GM12878 (cell line): ENCODE results near the gene DTX1. TPM values are rescaled to one million over a fixed set of nuclear protein-coding genes. Genes with fewer than 3 reads are reported as not detected.

Source experiments
- ATAC-seq: fragments of 200-7000 bp; cut with Tn5 transposase; 3 replicates; pipeline ENCODE4 v1.9.1; 2020; ENCODE audit warnings: mild to moderate bottlenecking, moderate library complexity
- BruUV-seq: library from RNA; stranded (reverse); fragments of 400-500 nt; replicated peaks from 2 replicates; lab custom pipeline; 2021; lab: Mats Ljungman, UMichigan
- CTCF ChIA-PET: fragments of 300-600 bp; sonication (Branson Sonifier 250); formaldehyde crosslinking; extraction: SDS; loops from one replicate; lab custom pipeline; 2021; ENCODE audit warnings: inconsistent platforms; lab: Yijun Ruan, JAX
- POLR2A ChIA-PET: fragments of 350-600 bp; formaldehyde crosslinking; extraction: SDS; loops from one replicate; lab custom pipeline; 2021; ENCODE audit warnings: inconsistent platforms; lab: Charles Lee
- RAD21 ChIA-PET: fragments of 300-600 bp; sonication (Branson Sonifier 250); formaldehyde crosslinking; loops from one replicate; lab custom pipeline; 2023; ENCODE audit warnings: antibody characterized with exemption; ENCODE audit not compliant: unreplicated experiment; lab: Charles Lee
- SMC1A ChIA-PET: fragments of 300-600 bp; sonication (Branson Sonifier 250); formaldehyde crosslinking; loops from one replicate; lab custom pipeline; 2023; ENCODE audit not compliant: unreplicated experiment, uncharacterized antibody; lab: Charles Lee
- DNase-seq: peaks from one replicate; pipeline ENCODE4 v3.0.0-alpha.2; 2011; ENCODE audit warnings: low read depth, low spot score
- FAIRE-seq: peaks from 3 replicates; lab custom pipeline; 2011; peaks lifted over from hg19 to GRCh38; lab: Jason Lieb, UNC
- H2AFZ ChIP-seq: 2 replicates; pipeline ENCODE4 v1.6.0; 2011; ENCODE audit warnings: low read depth, low read length, control low read depth; ENCODE audit not compliant: control insufficient read depth
- H3K27ac ChIP-seq: 2 replicates; pipeline ENCODE4 v1.5.1; 2011; ENCODE audit warnings: control low read depth; ENCODE audit not compliant: control insufficient read depth, insufficient read depth
- H3K27me3 ChIP-seq, 2 experiments: replicated peaks in 1 of 2; 2 replicates each; pipeline versions ENCODE4 v1.6.0 to v1.6.1; 2011; ENCODE audit warnings: low read length in 1 of 2; ENCODE audit not compliant: control insufficient read depth in 2 of 2, insufficient read depth in 2 of 2
- H3K36me3 ChIP-seq, 2 experiments: 2 replicates each; pipeline ENCODE4 v1.5.1; 2011; ENCODE audit warnings: low read length in 1 of 2; ENCODE audit not compliant: control insufficient read depth in 2 of 2, insufficient read depth in 2 of 2
- H3K4me1 ChIP-seq: 2 replicates; pipeline ENCODE4 v1.6.1; 2011; ENCODE audit warnings: mild to moderate bottlenecking, low read length, moderate library complexity, mixed read lengths; ENCODE audit not compliant: control insufficient read depth, insufficient read depth
- H3K4me2 ChIP-seq: 2 replicates; pipeline ENCODE4 v1.6.0; 2011; ENCODE audit warnings: control low read depth; ENCODE audit not compliant: control insufficient read depth, insufficient read depth
- H3K4me3 ChIP-seq: fragments of 200-600 bp; sonication (generic); 2 replicates; pipeline ENCODE4 v1.5.1; 2016
- H3K79me2 ChIP-seq: 2 replicates; pipeline ENCODE4 v1.6.0; 2011; ENCODE audit warnings: low read length; ENCODE audit not compliant: control insufficient read depth, insufficient read depth
- H3K9ac ChIP-seq: 2 replicates; pipeline ENCODE4 v1.8.0; 2011; ENCODE audit warnings: low read length, control low read depth, mixed read lengths; ENCODE audit not compliant: control insufficient read depth, insufficient read depth
- H3K9me3 ChIP-seq: replicated peaks from 3 replicates; pipeline ENCODE4 v1.5.1; 2011; ENCODE audit warnings: mild to moderate bottlenecking, low read length; ENCODE audit not compliant: control insufficient read depth, insufficient read depth
- H4K20me1 ChIP-seq: 2 replicates; pipeline ENCODE4 v1.6.0; 2011; ENCODE audit not compliant: control insufficient read depth, insufficient read depth
- EGR1 ChIP-seq, 2 experiments: IDR thresholded peaks; 1 replicate in 1 of 2; 2 replicates in 1 of 2; pipeline ENCODE4 v1.6.1; 2011 to 2012; ENCODE audit warnings: low read depth in 2 of 2, low read length in 2 of 2, borderline replicate concordance in 1 of 2, mild to moderate bottlenecking in 1 of 2, moderate library complexity in 1 of 2
- KDM1A ChIP-seq: fragments of 200-600 bp; sonication (generic); IDR thresholded peaks from 2 replicates; pipeline ENCODE4 v1.6.1; 2016; ENCODE audit warnings: borderline replicate concordance
- ZNF384 ChIP-seq: IDR thresholded peaks from 2 replicates; pipeline ENCODE4 v1.6.1; 2012; ENCODE audit warnings: low read depth, mild to moderate bottlenecking, low read length, improper control_type of control experiment, borderline replicate concordance
- ZSCAN29 ChIP-seq: fragments of 450-650 bp; IDR thresholded peaks from 2 replicates; pipeline ENCODE4 v1.6.1; 2017; ENCODE audit warnings: mild to moderate bottlenecking, moderate library complexity
- WGBS: methylation state at CpG from one replicate; pipeline ENCODE4 v1.1.6; 2016; ENCODE audit warnings: low lambda C conversion rate; ENCODE audit not compliant: insufficient replicate concordance, insufficient coverage; ENCODE audit errors: missing lambda C conversion rate; 5-methylcytosine and 5-hydroxymethylcytosine counted together
- in situ Hi-C: fragments of 300-500 bp; cut with MboI; formaldehyde crosslinking; loops from 9 replicates; pipeline ENCODE4 v1.14.3; 2018; ENCODE audit warnings: mixed read lengths
- intact Hi-C: fragments of 100-400 bp; cut with micrococcal nuclease; formaldehyde crosslinking; loops from one replicate; pipeline ENCODE4 v1.14.2; 2022; ENCODE audit not compliant: unreplicated experiment
- polyA plus RNA-seq, 11 experiments: library from polyadenylated mRNA; depleted of rRNA in 4 of 11; unstranded in 6 of 11; stranded (reverse) in 5 of 11; fragments of >200 nt; fragmentation: Nextera tagmentation in 4 of 11; fragmentation: Illumina TruSeq in 1 of 11; extraction: Ambion mirVana in 4 of 11; extraction: Trizol in 1 of 11; gene quantifications; 1 replicate in 1 of 11; 2 replicates in 10 of 11; pipeline versions ENCODE4 v1.2.1 to v1.2.3, GENCODE V29; 2011 to 2016; ENCODE audit warnings: inconsistent platforms in 2 of 11, missing spikeins in 2 of 11, low read depth in 1 of 11
- total RNA-seq, 4 experiments: library from RNA; depleted of rRNA in 3 of 4; stranded (reverse); fragments of >200 nt in 3 of 4; fragmentation: Illumina TruSeq in 1 of 4; extraction: Trizol in 1 of 4; gene quantifications; 2 replicates each; pipeline versions ENCODE4 v1.2.1 to v1.2.3, GENCODE V29; 2013 to 2021
- TF ChIP-seq, protein P1 (sequence below): IDR thresholded peaks from 2 replicates; pipeline ENCODE4 v1.6.1; 2011; ENCODE audit warnings: borderline replicate concordance, low read depth, mild to moderate bottlenecking, moderate library complexity, mixed read lengths, low read length; ENCODE audit not compliant: insufficient read depth; ENCODE audit errors: extremely low read length
- TF ChIP-seq, protein P2 (sequence below): IDR thresholded peaks from 2 replicates; pipeline ENCODE4 v1.6.1; 2012; ENCODE audit warnings: low read depth, low read length, improper control_type of control experiment
- TF ChIP-seq, protein P3 (sequence below): fragments of 450-650 bp; IDR thresholded peaks from 2 replicates; pipeline ENCODE4 v1.6.1; 2016; ENCODE audit warnings: mild to moderate bottlenecking
- TF ChIP-seq, protein P4 (sequence below): fragments of 450-650 bp; IDR thresholded peaks from 2 replicates; pipeline ENCODE4 v1.6.1; 2014; ENCODE audit warnings: mild to moderate bottlenecking

Gene DTX1
- total and polyA plus RNA-seq, 10 of the 15 experiments (the other 5 are each of a cell fraction or from before 2014, with no cell fraction given), result 0.09 to 2.8 (median 0.66) TPM

DNA sequence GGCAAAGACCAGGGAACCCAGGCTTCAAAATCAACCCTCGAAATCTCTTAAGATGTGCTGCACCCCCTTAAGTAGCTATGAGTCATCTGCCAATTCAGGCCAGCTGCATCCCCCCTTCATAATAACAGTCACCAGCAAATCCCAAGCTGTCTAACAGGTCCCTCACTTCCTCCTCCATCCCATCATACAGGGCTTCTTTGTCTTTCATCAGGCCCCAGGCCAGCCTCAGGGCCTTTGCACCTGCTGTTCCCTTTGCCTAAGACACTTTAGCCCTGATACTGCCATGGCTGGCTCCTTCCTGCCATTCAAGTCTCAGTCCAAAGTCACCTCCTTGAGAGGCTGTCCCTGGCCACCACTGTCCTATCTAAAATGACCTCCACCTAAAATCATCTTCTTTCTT, 75.0 kb downstream of the DTX1 start (continued):
- TF ChIP-seq, protein P1, sequence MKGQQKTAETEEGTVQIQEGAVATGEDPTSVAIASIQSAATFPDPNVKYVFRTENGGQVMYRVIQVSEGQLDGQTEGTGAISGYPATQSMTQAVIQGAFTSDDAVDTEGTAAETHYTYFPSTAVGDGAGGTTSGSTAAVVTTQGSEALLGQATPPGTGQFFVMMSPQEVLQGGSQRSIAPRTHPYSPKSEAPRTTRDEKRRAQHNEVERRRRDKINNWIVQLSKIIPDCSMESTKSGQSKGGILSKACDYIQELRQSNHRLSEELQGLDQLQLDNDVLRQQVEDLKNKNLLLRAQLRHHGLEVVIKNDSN, result no peak
- TF ChIP-seq, protein P2, sequence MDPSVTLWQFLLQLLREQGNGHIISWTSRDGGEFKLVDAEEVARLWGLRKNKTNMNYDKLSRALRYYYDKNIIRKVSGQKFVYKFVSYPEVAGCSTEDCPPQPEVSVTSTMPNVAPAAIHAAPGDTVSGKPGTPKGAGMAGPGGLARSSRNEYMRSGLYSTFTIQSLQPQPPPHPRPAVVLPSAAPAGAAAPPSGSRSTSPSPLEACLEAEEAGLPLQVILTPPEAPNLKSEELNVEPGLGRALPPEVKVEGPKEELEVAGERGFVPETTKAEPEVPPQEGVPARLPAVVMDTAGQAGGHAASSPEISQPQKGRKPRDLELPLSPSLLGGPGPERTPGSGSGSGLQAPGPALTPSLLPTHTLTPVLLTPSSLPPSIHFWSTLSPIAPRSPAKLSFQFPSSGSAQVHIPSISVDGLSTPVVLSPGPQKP, result no peak
- TF ChIP-seq, protein P3, sequence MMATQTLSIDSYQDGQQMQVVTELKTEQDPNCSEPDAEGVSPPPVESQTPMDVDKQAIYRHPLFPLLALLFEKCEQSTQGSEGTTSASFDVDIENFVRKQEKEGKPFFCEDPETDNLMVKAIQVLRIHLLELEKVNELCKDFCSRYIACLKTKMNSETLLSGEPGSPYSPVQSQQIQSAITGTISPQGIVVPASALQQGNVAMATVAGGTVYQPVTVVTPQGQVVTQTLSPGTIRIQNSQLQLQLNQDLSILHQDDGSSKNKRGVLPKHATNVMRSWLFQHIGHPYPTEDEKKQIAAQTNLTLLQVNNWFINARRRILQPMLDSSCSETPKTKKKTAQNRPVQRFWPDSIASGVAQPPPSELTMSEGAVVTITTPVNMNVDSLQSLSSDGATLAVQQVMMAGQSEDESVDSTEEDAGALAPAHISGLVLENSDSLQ, result no peak
- no peak for TF ChIP-seq KDM1A
- TF ChIP-seq, all 136 proteins: peak for 0

DNA sequence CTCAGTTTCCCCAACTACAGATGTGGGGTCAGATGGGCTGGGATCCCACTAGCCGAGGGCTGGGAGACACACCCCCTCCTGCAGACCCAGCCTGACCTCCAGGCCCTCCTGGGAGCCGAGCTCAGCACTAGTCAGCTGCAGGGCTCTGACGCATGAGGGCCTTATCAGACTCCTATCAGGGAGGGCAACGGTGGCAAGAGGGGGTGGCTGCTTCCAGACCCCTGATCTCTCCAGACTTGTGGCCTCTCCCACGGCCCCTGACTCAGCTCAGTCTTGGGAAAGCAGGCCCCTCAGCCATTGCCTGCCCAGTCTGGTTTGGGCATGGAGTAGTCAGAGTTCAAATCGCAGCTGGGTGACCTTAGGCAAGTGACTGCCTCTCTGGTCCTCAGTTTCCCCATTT, 76.5 kb downstream of the DTX1 start:
- no peak for FAIRE-seq
- ChIA-PET CTCF (interaction anchor here (1.2 to 2.8 kb wide), 3 partner anchors 32 to 84 kb away, joined by 3 to 17 read pairs (median 4); no protein-coding TSS in a partner anchor), POLR2A (no interaction called here), RAD21 (interaction anchor here (2.3 kb wide), 1 partner anchor 41 kb away, joined by 10 read pairs; no protein-coding TSS in a partner anchor), SMC1A (interaction anchor here (1.0 kb wide), 1 partner anchor 41 kb away, joined by 4 read pairs; no protein-coding TSS in a partner anchor)
- DNase-seq, result no peak
- Histone ChIP-seq H3K4me2 (no peak overlapping the region), H3K9ac (no peak overlapping the region), H3K4me1 (peaks cover 3% of the 10 kb centered on the region; the same call in 1 of the 2 replicates), H3K27me3 (no peaks in the 10 kb centered on the region; a peak in 2 of 4 replicates), H2AFZ (no peak overlapping the region), H4K20me1 (no peaks in the 10 kb centered on the region), H3K9me3 (no peaks in the 10 kb centered on the region), H3K4me3 (no peak overlapping the region), H3K27ac (no peak overlapping the region), H3K79me2 (no peaks in the 10 kb centered on the region), H3K36me3 (no peaks in the 10 kb centered on the region)
- ATAC-seq, result no peak
- WGBS, result 28% methylated on average over 6 of the region's 6 CpGs
- in situ Hi-C loops, result no loop called here
- no TSS peak for BruUV-seq
- intact Hi-C loops, result no loop called here
- TF ChIP-seq, protein P4, sequence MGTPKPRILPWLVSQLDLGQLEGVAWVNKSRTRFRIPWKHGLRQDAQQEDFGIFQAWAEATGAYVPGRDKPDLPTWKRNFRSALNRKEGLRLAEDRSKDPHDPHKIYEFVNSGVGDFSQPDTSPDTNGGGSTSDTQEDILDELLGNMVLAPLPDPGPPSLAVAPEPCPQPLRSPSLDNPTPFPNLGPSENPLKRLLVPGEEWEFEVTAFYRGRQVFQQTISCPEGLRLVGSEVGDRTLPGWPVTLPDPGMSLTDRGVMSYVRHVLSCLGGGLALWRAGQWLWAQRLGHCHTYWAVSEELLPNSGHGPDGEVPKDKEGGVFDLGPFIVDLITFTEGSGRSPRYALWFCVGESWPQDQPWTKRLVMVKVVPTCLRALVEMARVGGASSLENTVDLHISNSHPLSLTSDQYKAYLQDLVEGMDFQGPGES, result no peak
- TF ChIP-seq ZNF384 (no peak), EGR1 (IDR thresholded peaks at IDR 0.05; ENCODE audit: borderline replicate concordance in 1 of 2, low read depth in 2 of 2, low read length in 2 of 2) (no peak), ZSCAN29 (no peak)
